ENCODE measurements around the gene HEATR3.

The HEATR3 gene

GRCh38 chr16:50040018-50040417 is 25.8 kb upstream of the HEATR3 start:
- DNase-seq (ENCODE audit: insufficient read length, low spot score) (no peak), FAIRE-seq (no peak)
- TF ChIP-seq POLR2A (IDR thresholded peaks at IDR 0.05; ENCODE audit: low read depth, low read length), result no peak

- no peak for TF ChIP-seq POLR2A (IDR thresholded peaks at IDR 0.05; ENCODE audit: low read depth, low read length)
- FAIRE-seq, result no peak
- no peak for DNase-seq (ENCODE audit: insufficient read length, low spot score)
Measured at GRCh38 chr16:50040710-50041109, 25.1 kb upstream of the HEATR3 start.

GRCh38 chr16:50043358-50043757 is 22.4 kb upstream of the HEATR3 start:
- FAIRE-seq (no peak), DNase-seq (ENCODE audit: insufficient read length, low spot score) (no peak)
- TF ChIP-seq POLR2A (IDR thresholded peaks at IDR 0.05; ENCODE audit: low read depth, low read length), result no peak

- TF ChIP-seq POLR2A (IDR thresholded peaks at IDR 0.05; ENCODE audit: low read depth, low read length), result no peak
- no peak for FAIRE-seq
- DNase-seq (ENCODE audit: insufficient read length, low spot score), result no peak
Measured at GRCh38 chr16:50045412-50045811, 20.4 kb upstream of the HEATR3 start.

GRCh38 chr16:50046853-50047252 is 18.9 kb upstream of the HEATR3 start:
- FAIRE-seq, result no peak
- no peak for DNase-seq (ENCODE audit: insufficient read length, low spot score)

GRCh38 chr16:50047864-50048263 is 17.9 kb upstream of the HEATR3 start:
- TF ChIP-seq POLR2A (IDR thresholded peaks at IDR 0.05; ENCODE audit: low read depth, low read length), result no peak
- FAIRE-seq, result no peak
- DNase-seq (ENCODE audit: insufficient read length, low spot score), result no peak

More at GRCh38 chr16:50046853-50047252, 18.9 kb upstream of the HEATR3 start:
- TF ChIP-seq POLR2A (IDR thresholded peaks at IDR 0.05; ENCODE audit: low read depth, low read length), result no peak

- FAIRE-seq (no peak), DNase-seq (ENCODE audit: insufficient read length, low spot score) (no peak)
- TF ChIP-seq POLR2A (IDR thresholded peaks at IDR 0.05; ENCODE audit: low read depth, low read length), result no peak
Measured at GRCh38 chr16:50050802-50051201, 15.0 kb upstream of the HEATR3 start.

GRCh38 chr16:50056226-50056625 is 9.5 kb upstream of the HEATR3 start:
- DNase-seq (ENCODE audit: insufficient read length, low spot score), result no peak
- no peak for TF ChIP-seq POLR2A (IDR thresholded peaks at IDR 0.05; ENCODE audit: low read depth, low read length)
- no peak for FAIRE-seq

- no peak for TF ChIP-seq POLR2A (IDR thresholded peaks at IDR 0.05; ENCODE audit: low read depth, low read length)
- DNase-seq (ENCODE audit: insufficient read length, low spot score), result no peak
- FAIRE-seq, result no peak
Measured at GRCh38 chr16:50058091-50058771, 7.5 kb upstream of the HEATR3 start.

- FAIRE-seq (no peak), DNase-seq (ENCODE audit: insufficient read length, low spot score) (no peak)
- TF ChIP-seq POLR2A (IDR thresholded peaks at IDR 0.05; ENCODE audit: low read depth, low read length), result no peak
Measured at GRCh38 chr16:50059111-50059510, 6.7 kb upstream of the HEATR3 start.

GRCh38 chr16:50059669-50060068 is 6.1 kb upstream of the HEATR3 start:
- no peak for TF ChIP-seq POLR2A (IDR thresholded peaks at IDR 0.05; ENCODE audit: low read depth, low read length)
- FAIRE-seq, result no peak

GRCh38 chr16:50061326-50061725 is 4.4 kb upstream of the HEATR3 start:
- DNase-seq (ENCODE audit: insufficient read length, low spot score) (no peak), FAIRE-seq (no peak)
- TF ChIP-seq POLR2A (IDR thresholded peaks at IDR 0.05; ENCODE audit: low read depth, low read length), result no peak

More at GRCh38 chr16:50059669-50060068, 6.1 kb upstream of the HEATR3 start:
- DNase-seq (ENCODE audit: insufficient read length, low spot score), result no peak

- no peak for FAIRE-seq
- no peak for TF ChIP-seq POLR2A (IDR thresholded peaks at IDR 0.05; ENCODE audit: low read depth, low read length)
- DNase-seq (ENCODE audit: insufficient read length, low spot score), result no peak
Measured at GRCh38 chr16:50065241-50065623, 538 bp upstream of the HEATR3 start.

GRCh38 chr16:50066482-50067289 is 916 bp downstream of the HEATR3 start:
- no peak for TF ChIP-seq POLR2A (IDR thresholded peaks at IDR 0.05; ENCODE audit: low read depth, low read length)
- no peak for FAIRE-seq
- DNase-seq (ENCODE audit: insufficient read length, low spot score), result no peak

Measured in H54 (cell line).